HG02870 (cell line): ENCODE measurements around the gene RNF4.
"Not testable (repeated sequence)": the region's sequence is repeated elsewhere in the genome, so short reads cannot be mapped to it uniquely, and the experiment has no call there.

Source experiments
- ATAC-seq: cut with Tn5 transposase; IDR thresholded peaks from one replicate; pipeline ENCODE4 v1.9.1; 2021; ENCODE audit warnings: mild to moderate bottlenecking, moderate library complexity; ENCODE audit not compliant: unreplicated experiment

RNF4 gene

GRCh38 chr4:2457481-2458295, 11.2 kb upstream of the RNF4 start:
- ATAC-seq, result no peak

DNA sequence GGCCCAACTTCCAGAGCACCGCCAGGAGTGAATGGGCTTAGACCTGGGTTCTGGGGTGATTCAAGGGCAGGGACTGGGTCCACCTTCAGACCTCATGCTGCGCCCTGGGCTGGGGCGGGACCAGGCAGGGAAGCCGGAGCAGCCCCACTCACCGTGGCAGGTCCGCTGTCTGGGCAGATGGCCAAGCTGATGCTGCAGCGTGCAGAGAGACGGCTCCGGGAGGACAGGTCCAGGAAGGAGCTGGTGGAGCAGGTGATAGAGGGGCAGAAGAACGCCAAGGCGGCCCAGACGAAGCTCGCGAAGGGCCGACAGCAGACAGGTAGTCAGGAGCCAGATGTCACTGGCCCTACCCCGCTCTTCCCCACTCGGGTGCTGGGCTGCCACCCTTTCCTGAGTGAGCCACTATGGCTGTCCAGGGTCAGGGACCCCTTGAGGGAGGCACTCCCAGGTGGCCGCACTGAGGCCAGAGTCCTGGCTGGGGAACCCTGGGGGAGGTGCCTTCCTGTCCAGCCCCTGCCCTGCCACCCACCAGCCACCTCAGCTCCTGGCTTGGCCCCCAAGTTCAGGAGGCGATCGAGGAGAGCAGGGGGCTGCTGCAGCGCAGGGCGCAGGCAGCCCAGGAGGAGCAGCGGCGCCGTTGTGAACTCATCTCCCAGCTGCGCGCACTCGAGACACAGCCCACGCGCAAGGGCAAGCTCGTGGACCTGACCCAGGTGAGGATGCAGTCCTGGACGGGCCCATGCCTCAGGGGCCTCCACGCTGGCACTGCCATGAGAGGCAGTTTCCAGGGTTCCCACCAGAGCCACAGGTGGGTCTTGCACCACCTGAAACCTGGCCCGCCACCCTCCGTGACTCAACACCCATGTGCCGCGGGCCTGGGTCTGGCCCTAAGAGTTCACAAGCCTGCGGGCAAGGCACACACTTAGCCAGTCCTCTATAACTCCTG, 10.1 kb upstream of the RNF4 start:
- ATAC-seq, result no peak

DNA sequence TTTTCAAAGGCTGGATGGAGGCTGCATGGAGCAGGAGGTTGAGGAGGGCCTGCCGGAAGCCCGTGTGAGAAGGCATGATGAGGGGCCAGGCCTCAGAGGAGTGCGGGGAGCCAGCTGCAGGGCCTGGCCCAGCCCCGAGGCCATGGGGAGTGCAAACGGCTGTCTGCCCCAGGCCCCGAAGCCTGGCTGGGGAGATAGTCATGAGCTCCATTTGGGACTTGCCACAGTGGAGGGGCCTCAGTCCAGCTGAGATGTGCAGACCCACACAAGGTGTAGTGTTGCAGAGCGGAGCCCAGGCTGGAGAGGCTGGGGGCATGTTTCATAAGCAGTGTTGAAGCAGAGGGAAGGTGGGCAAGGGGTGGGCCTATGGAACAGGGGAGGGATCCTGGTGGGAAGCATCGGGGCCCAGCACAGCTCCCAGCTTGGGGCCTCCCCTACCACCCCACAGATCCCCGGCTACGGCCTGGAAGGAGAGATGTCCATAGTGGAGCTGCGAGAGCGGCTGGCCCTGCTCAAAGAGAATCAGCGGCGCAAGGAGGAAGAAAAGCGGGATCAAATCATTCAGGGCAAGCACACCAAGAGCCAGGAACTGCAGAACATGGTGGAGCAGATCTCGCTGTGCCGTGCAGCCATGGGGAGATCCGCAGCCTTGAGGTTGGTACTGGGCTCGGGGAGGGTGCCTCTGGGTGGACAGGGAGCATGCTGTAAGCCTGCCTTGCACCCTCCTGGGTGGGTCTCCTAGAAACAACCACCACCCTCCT, 9.1 kb upstream of the RNF4 start:
- ATAC-seq, result no peak

DNA sequence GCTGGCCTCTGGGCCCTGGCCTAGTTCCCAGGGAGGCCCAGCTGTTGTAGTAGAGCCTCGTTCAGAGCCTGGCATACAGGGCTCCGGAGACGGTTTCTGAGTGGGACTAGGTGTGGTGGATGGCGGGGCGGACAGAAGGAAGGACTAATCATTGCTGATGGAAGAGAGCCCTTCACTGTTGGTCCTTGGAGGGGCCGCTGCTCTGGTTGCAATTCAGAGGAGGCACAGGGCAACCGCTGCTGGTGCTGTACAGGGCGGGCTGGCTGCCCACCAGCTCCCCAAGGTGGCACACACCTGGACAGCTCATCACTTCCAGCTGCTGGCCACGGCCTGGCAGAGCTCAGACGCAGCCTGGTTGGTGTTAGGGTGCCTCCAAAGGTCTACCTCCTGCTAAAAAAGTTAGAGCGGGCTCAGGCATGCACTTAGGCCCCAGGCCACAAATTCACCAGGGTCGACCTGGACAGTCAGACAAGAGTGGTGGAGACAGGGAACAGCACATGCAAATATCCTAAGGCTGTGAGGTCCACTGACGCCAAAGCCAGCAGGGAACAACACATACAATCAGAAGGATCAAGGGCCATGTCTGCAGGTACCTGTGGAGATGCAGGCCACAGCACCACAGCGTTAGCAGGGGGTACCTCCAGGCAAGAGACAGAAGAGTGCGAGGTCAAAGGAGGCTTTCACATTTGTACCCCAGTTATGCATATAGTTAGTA, 7.5 kb upstream of the RNF4 start:
- no peak for ATAC-seq

DNA sequence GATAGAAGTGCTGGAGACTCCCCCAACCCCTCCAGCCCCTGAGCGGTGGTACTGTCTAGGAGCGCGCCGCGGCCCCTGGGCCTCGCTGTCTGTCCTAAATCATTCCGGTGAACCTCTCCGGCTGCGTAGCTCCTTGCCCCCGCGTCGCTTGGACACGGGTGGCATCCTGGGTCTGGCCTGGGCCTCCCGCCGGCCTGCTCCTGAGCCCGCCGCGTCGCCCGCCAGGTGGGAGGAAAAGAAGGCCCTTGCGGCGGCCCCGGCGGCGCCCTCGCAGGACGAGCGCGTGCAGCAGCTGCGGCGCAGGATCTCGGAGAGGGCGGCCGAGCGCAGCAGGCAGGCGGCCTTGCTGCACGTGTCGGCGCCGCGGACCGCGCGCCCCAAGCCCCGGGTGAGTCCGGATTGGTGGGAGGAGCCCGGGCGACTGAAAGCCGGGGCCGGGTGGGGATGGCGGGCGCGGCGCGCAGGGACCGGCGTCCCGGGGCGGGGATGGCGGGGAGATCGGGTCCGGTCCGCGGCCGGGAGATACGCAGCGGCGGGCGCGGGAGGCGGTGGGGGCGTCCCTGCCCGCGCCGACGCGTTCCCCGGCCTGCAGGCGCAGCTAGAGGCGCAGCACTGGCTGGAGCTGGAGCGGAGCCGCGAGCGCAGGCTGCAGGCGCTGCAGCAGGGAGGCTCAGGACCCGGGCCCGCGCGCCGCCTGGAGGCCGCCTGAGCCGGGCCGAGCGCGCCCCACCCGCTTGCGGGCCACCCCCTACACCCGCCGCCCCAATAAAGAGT, 6.5 kb upstream of the RNF4 start:
- peak; percentile 73 for ATAC-seq

DNA sequence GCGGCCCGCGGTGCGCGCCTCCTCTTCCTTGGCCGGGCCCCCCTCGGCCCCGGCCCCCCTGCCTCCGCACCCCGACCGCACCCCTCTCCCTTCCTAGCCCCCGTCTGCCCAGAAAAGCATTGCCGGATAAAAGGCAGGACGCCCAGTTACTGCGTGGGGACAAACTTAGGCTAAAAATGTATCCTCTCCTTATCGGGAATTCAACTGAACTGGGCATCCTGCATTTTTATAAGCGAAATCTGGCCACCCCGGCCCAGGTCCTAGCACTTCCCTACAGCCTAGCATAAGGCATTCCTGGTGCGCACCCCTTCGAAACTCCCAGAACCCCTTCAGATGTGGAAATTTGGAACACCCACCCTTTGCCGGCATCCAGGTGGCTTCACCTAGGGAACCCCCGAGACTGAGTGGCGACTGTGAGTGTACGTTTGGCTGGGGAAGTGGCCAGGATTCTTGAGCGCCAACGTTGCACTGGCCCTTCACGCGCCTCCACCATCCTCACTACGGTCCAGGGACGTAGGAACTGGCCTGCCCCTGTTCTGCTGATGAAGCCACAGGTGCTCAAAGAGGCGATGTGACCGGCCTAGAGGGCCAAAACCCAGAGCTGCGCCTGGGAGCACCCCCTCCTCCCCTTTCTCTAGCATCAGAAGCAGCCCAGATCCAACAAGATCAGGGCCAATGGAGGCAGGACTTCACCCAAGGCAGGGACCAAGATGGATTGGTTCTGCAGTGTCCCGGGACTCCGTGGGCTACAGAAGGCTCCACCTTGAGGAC, 5.7 kb upstream of the RNF4 start:
- no peak for ATAC-seq

- ATAC-seq, result no peak
Observed at GRCh38 chr4:2465032-2465431, 3.9 kb upstream of the RNF4 start.

GRCh38 chr4:2465544-2465943, 3.4 kb upstream of the RNF4 start:
- ATAC-seq, result not testable (repeated sequence)

DNA sequence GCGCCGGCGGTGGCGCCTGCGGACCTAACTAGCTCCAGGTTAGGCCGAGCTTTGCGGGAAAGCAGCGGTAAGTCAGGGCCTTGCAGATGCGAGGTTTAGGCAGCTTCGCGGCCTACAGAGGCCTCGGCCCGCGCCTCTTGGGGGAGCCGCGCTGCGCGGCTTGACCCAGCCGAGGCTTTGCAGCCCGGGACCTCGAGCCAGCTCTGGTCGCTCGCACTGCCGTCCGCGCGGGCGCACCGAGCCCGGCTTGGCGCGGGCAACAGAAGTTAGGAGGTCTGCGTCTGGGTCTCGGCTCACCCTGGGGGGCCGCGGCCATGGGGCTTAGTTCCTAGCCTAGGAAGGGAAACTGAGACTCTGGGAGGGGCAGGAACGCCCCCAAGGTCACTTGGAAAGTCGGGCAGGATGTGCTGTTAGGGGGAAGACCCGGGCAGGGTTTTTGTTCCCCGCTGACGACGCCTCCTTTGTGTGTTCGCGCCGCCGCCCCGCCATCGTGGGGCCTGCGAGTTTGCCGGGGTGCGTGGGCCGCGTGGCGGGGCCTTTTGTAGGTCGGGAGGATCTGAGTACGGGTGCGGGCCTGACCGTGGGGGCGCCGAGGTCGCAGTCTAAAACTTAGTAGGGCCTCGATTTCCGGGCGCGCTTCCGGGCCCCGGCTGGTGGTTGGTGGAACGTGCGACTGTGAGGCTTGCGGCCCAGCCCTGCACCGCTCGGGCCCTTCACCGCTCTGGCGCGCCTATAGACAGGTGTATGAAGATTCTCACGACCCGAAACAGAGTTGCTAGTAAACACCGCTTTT, 482 bp downstream of the RNF4 start:
- ATAC-seq, result peak; percentile 43

- no peak for ATAC-seq
Observed at GRCh38 chr4:2470791-2471190, 1.9 kb downstream of the RNF4 start.

DNA sequence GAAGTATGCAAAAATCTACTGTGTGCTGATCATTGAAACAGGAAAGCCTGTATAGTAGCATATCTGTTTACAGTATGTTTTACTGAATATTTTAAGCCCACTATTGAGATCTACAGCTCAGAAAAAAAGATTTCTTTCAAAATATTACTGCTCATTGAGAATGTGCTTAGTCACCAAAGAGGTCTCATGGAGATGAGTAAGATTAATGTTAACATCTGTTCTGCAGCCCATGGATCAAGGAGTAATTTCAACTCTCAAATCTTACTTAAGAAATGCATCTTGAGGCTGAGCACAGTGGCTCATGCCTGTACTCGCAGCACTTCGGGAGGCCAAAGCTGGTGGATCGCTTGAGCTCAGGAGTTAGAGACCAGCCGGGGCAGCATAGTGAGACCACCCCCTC, 3.3 kb downstream of the RNF4 start:
- ATAC-seq, result no peak

- ATAC-seq, result no peak
Observed at GRCh38 chr4:2478229-2478628, 9.3 kb downstream of the RNF4 start.

DNA sequence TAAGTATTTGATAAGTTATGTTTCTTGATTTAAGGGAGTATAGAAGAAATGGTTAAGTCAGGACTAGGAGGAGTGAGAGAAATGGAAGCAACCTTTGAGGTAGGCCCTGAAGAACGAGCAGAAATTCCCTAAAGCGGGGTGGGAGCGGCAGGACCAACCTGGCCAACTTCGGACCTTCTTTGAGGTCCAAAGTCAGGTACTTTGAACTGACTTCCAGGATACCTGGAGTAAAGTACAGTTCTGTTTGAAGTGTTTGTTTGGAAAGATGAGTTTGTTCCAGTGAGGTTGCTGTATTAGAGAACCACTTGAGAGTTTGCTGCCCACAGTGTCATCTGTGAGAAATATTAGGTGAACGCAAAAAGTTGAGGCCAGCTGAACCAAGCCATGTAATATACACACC, 11.7 kb downstream of the RNF4 start:
- ATAC-seq, result no peak

GRCh38 chr4:2482192-2482591, 13.3 kb downstream of the RNF4 start:
- no peak for ATAC-seq

- peak; percentile 45 for ATAC-seq
Observed at GRCh38 chr4:2482693-2483092, 13.8 kb downstream of the RNF4 start.

DNA sequence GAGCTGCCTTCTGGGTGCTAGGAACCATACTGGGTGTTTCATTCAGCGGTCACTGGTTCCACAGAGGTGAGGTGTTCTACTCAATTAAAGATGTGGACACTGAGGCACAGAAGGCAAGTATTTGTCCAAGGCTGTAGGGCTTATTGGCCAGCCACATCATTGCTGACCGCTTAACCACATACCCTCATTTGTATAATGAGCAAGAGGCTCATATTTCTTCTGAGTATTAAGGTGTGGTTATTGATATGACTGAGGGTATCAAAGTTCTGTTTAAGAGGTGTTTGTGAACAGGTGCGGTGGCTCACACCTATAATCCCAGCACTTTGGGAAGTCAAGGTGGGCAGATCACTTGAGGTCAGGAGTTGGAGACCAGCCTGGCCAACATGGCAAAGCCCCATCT, 14.3 kb downstream of the RNF4 start:
- ATAC-seq, result no peak

GRCh38 chr4:2484185-2484584, 15.3 kb downstream of the RNF4 start:
- no peak for ATAC-seq

DNA sequence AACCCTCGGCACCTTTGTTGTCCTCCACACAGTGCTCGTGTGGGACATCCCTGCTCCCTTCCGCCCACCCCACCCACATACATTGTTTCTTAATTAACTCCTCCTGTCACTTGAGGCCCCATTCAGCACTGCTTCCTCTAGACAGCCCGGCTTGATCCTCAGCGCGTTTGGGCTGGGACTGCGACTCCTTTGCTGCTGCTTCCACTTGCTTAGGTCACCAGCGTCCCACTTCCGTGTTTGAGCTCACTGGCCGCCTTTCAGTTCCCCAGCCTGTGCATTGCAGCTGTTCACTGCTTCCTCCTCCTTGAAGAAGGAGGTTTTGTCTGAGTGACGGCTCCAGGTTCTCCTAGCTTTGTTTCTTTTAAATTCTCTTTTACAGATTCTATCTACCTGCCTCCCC, 16.1 kb downstream of the RNF4 start:
- ATAC-seq, result peak; percentile 61
